Spleen (tissue), 11 donors: ENCODE data around the gene MYT1. TPM values are rescaled to one million over a fixed set of nuclear protein-coding genes. Genes with fewer than 3 reads are reported as not detected.

Experiments used
- DNase-seq: peaks from one replicate; pipeline ENCODE4 v3.0.0-alpha.2; 2020
- H3K27ac ChIP-seq, 8 donors: fragments of 200-600 bp; sonication (generic) in 7 of 8; 1 replicate in 4 of 8; 2 replicates in 4 of 8; pipeline versions ENCODE4 v1.5.0 to v1.8.0; 2016 to 2021; ENCODE audit warnings: inconsistent platforms in 4 of 8, mild to moderate bottlenecking in 4 of 8, moderate library complexity in 1 of 8
- H3K27me3 ChIP-seq, 7 donors: fragments of 200-600 bp; sonication (generic) in 6 of 7; replicated peaks in 1 of 7; 1 replicate in 4 of 7; 2 replicates in 3 of 7; pipeline versions ENCODE4 v1.5.0 to v1.8.0; 2016 to 2021; ENCODE audit warnings: inconsistent platforms in 3 of 7, mild to moderate bottlenecking in 1 of 7
- H3K36me3 ChIP-seq, 6 donors: fragments of 200-600 bp; sonication (generic) in 5 of 6; 1 replicate in 4 of 6; 2 replicates in 2 of 6; pipeline versions ENCODE4 v1.5.0 to v1.8.0; 2016 to 2021; ENCODE audit warnings: inconsistent platforms in 2 of 6
- H3K4me1 ChIP-seq, 6 donors: fragments of 200-600 bp; sonication (generic) in 5 of 6; 1 replicate in 3 of 6; 2 replicates in 3 of 6; pipeline versions ENCODE4 v1.5.0 to v1.8.0; 2016 to 2021; ENCODE audit warnings: inconsistent platforms in 3 of 6
- H3K4me3 ChIP-seq, 8 donors: fragments of 200-600 bp; sonication (generic) in 7 of 8; 1 replicate in 4 of 8; 2 replicates in 4 of 8; pipeline versions ENCODE4 v1.5.0 to v1.8.0; 2016 to 2021; ENCODE audit warnings: inconsistent platforms in 4 of 8, mild to moderate bottlenecking in 4 of 8, moderate library complexity in 2 of 8
- H3K9me3 ChIP-seq, 8 donors: fragments of 200-600 bp; sonication (generic) in 7 of 8; 1 replicate in 4 of 8; 2 replicates in 4 of 8; pipeline versions ENCODE4 v1.5.0 to v1.8.0; 2016 to 2021; ENCODE audit warnings: inconsistent platforms in 4 of 8
- CTCF ChIP-seq, 11 experiments: fragments of 200-600 bp in 7 of 11; fragments of 450-650 bp in 4 of 11; sonication (generic) in 4 of 11; IDR thresholded peaks in 8 of 11; conservative IDR thresholded peaks in 3 of 11; 1 replicate in 7 of 11; 2 replicates in 4 of 11; pipeline versions ENCODE4 v1.4.0 to v1.8.0; 2016 to 2021; ENCODE audit warnings: antibody characterized with exemption in 11 of 11, inconsistent platforms in 4 of 11, mild to moderate bottlenecking in 1 of 11
- POLR2A ChIP-seq, 3 donors: fragments of 450-650 bp; IDR thresholded peaks; one replicate each; pipeline ENCODE4 v1.5.1; 2017; ENCODE audit warnings: antibody characterized with exemption in 3 of 3, mild to moderate bottlenecking in 1 of 3
- POLR2AphosphoS5 ChIP-seq, 3 donors: sonication (generic); formaldehyde crosslinking; IDR thresholded peaks; one replicate each; pipeline ENCODE4 v1.5.1; 2017; ENCODE audit warnings: antibody characterized with exemption in 3 of 3
- WGBS, 5 donors: extraction: QIAGEN DNeasy Blood & Tissue Kit in 3 of 5; methylation state at CpG; one replicate each; pipeline versions ENCODE4 v1.1.5 to v1.1.7; 2013 to 2018; 5-methylcytosine and 5-hydroxymethylcytosine counted together
- intact Hi-C: fragments of 100-400 bp; cut with DNase I; formaldehyde crosslinking; loops from one replicate; pipeline ENCODE4 v1.15.0; 2023; ENCODE audit warnings: low total_unique reads
- polyA plus RNA-seq, 3 donors: library from polyadenylated mRNA; stranded (reverse); fragments of 200-250 nt; gene quantifications; one replicate each; pipeline ENCODE4 v1.2.1, GENCODE V29; 2013
- total RNA-seq, 7 donors: library from RNA; depleted of rRNA in 3 of 7; stranded (reverse); fragments of >200 nt in 3 of 7; fragmentation: NEBNext Ultra II Directional in 4 of 7; extraction: Animal tissue kit (Norgen Biotek cat#: 25700) in 4 of 7; gene quantifications; one replicate each; pipeline versions ENCODE4 v1.1.0 to v1.2.1, GENCODE V29; 2016 to 2021
- donor health status: healthy with polysubstance abuse.
- donor health status: DM: no; HTN: no; CAD: no; lungs with moderate emphysema.
- donor health status: DM: no; HTN: no; CAD: no.
- donor health status: Bipolar disorder and iron deficiency.
- donor health status: healthy.
- donor health status: DM: no; HTN: no; CAD: no.
- donor health status: DM: yes; HTN: yes; CAD: no.

Gene MYT1
- total and polyA plus RNA-seq, 10 donors = 0.08 to 2.2 (median 0.60) TPM; not detected in 3

DNA sequence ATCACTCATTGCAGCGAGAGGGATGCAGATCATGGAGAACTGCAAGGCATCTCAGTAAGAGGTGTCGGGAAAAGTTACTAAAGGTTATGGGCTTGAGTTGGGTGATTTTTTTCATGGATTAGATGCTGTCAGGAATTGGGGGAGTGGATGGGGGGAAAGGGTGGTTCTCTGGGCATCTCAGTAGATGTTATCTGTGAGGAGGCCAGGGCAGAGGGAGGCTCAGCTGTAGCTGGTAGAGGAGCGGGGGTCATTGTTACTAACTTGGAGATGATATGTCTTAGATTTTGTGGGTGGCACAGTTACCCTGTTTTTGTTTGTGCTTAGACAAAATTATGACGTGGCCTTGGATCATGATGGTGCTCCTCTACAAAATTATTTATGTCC lies 88.7 kb downstream of the MYT1 start:
- no peak for DNase-seq
- Histone ChIP-seq H3K27me3 (peaks cover 0 to 5% (median 0%) of the 10 kb centered on the region in 7 donors), H3K4me1 (peaks cover 14 to 32% (median 28%) of the 10 kb centered on the region in 6 donors), H3K4me3 (no peak overlapping the region), H3K27ac (no peak overlapping the region), H3K36me3 (no peaks in the 10 kb centered on the region), H3K9me3 (no peaks in the 10 kb centered on the region)
- intact Hi-C loops = no loop called here
- 89 to 97% (median 93%) methylated on average over 4 of the region's 4 CpGs for WGBS, 5 donors
- TF ChIP-seq CTCF (IDR thresholded peaks at IDR 0.05 in 8 of 11, conservative IDR thresholded peaks at IDR 0.05 in 3 of 11) = no peak
- TF ChIP-seq POLR2AphosphoS5 (IDR thresholded peaks at IDR 0.05) = no peak
- TF ChIP-seq POLR2A (IDR thresholded peaks at IDR 0.05) = no peak

DNA sequence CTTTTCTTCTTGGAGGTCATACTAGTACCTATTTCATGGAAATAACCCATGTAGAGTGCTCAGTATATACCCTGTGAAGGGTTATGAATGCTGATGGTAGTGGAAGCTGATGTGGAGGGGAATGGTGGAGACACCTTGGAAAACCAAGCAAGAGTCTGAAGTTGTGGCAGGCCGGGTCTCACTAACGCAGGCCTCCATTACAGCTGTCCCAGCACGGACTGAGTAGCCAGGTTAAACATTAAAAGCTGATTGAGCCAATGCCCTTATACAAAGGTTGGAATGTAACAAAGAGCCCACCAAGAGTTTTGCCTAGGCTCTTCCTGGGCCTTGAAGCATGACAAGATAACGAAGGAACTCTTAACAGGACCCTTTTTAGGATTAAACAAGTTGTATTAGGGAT lies 89.2 kb downstream of the MYT1 start:
- WGBS, 5 donors = 89 to 98% (median 95%) methylated on average over 4 of the region's 4 CpGs

DNA sequence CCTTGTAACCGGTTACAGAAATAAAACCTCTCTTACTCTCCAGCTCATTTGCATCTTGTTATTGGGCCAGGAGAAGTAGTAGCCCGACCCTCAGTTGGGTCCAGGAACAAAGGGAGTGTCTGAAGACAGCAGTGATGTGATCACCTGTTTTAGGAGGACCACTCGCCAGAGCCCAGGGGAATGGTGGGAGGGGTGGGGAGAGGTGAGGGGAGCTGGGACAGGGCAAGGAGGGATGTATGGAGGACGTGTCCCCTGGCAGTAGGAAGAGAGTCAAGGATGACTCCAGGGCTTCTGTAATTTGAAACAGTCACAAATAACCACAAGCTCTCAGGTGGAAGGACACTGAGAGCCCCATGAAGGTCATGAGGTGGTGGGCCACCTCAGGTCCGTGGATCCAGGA lies 89.9 kb downstream of the MYT1 start:
- no peaks in the 10 kb centered on the region for H3K36me3 ChIP-seq
- 87 to 96% (median 94%) methylated on average over 5 of the region's 5 CpGs for WGBS, 5 donors
- intact Hi-C loops = no loop called here
- peaks cover 15 to 44% (median 38%) of the 10 kb centered on the region in 6 donors for H3K4me1 ChIP-seq
- no peak for TF ChIP-seq POLR2A (IDR thresholded peaks at IDR 0.05)
- TF ChIP-seq CTCF (IDR thresholded peaks at IDR 0.05 in 8 of 11, conservative IDR thresholded peaks at IDR 0.05 in 3 of 11) = no peak
- H3K4me3 ChIP-seq = no peak overlapping the region
- H3K27me3 ChIP-seq = peaks cover 0 to 5% (median 0%) of the 10 kb centered on the region in 7 donors
- H3K27ac ChIP-seq = no peak overlapping the region
- H3K9me3 ChIP-seq = no peaks in the 10 kb centered on the region
- no peak for DNase-seq

More for the DNA sequence above, 89.2 kb downstream of the MYT1 start:
- Histone ChIP-seq H3K27ac (no peak overlapping the region), H3K27me3 (peaks cover 0 to 5% (median 0%) of the 10 kb centered on the region in 7 donors), H3K36me3 (no peaks in the 10 kb centered on the region), H3K9me3 (no peaks in the 10 kb centered on the region), H3K4me1 (peaks cover 15 to 37% (median 32%) of the 10 kb centered on the region in 6 donors), H3K4me3 (no peak overlapping the region)
- no peak for DNase-seq
- no peak for TF ChIP-seq POLR2AphosphoS5 (IDR thresholded peaks at IDR 0.05)
- TF ChIP-seq CTCF (IDR thresholded peaks at IDR 0.05 in 8 of 11, conservative IDR thresholded peaks at IDR 0.05 in 3 of 11) = no peak
- TF ChIP-seq POLR2A (IDR thresholded peaks at IDR 0.05) = no peak
- intact Hi-C loops = no loop called here

GRCh38 chr20:64254571-64255360 lies 90.5 kb downstream of the MYT1 start:
- Histone ChIP-seq H3K27me3 (peaks cover 0 to 5% (median 0%) of the 10 kb centered on the region in 7 donors), H3K4me1 (peaks cover 15 to 50% (median 41%) of the 10 kb centered on the region in 6 donors), H3K9me3 (no peaks in the 10 kb centered on the region), H3K36me3 (no peaks in the 10 kb centered on the region), H3K27ac (peak overlapping the region; percentile 88 to 95 (median 92)), H3K4me3 (peak overlapping the region; percentile 51 to 88 (median 78))
- peak; percentile 79 for DNase-seq
- 77 to 91% (median 77%) methylated on average over 18 to 28 of the region's 28 CpGs for WGBS, 5 donors
- TF ChIP-seq POLR2A (IDR thresholded peaks at IDR 0.05) = no peak
- no peak for TF ChIP-seq CTCF (IDR thresholded peaks at IDR 0.05 in 8 of 11, conservative IDR thresholded peaks at IDR 0.05 in 3 of 11)
- TF ChIP-seq POLR2AphosphoS5 (IDR thresholded peaks at IDR 0.05) = no peak
- intact Hi-C loops = no loop called here
